Adipocyte (in vitro differentiated cells): ENCODE data around the gene CDH7.
A peak's percentile ranks its signal among the peaks of the same experiment; 100 is the strongest.

Source experiments
- DNase-seq: peaks from one replicate; pipeline ENCODE4 v3.0.0-alpha.2; 2015; ENCODE audit warnings: low read depth
- H3K27me3 ChIP-seq: replicated peaks from 2 replicates; pipeline ENCODE4 v1.7.0; 2013; ENCODE audit warnings: mild to moderate bottlenecking, low read length, moderate library complexity; ENCODE audit not compliant: control insufficient read depth, insufficient read depth
- H3K36me3 ChIP-seq: 2 replicates; pipeline ENCODE4 v1.7.0; 2013; ENCODE audit warnings: low read length, mild to moderate bottlenecking, moderate library complexity; ENCODE audit not compliant: control insufficient read depth, insufficient read depth, severe bottlenecking
- H3K4me1 ChIP-seq: 2 replicates; pipeline ENCODE4 v1.7.0; 2013; ENCODE audit warnings: mild to moderate bottlenecking, low read length, moderate library complexity; ENCODE audit not compliant: control insufficient read depth, insufficient read depth
- H3K4me3 ChIP-seq: 2 replicates; pipeline ENCODE4 v1.7.0; 2013; ENCODE audit warnings: mild to moderate bottlenecking, low read length, moderate library complexity
- H3K9ac ChIP-seq: 2 replicates; pipeline ENCODE4 v1.7.0; 2013; ENCODE audit warnings: mild to moderate bottlenecking, low read length, moderate library complexity
- H3K9me3 ChIP-seq: 2 replicates; pipeline ENCODE4 v1.7.0; 2013; ENCODE audit warnings: mild to moderate bottlenecking, low read length, moderate library complexity; ENCODE audit not compliant: control insufficient read depth

The CDH7 gene

GRCh38 chr18:65750389-65751154, at the start of gene CDH7:
Gene CDH7, plus strand, starts transcription at chr18:65751012. Its CDS starts 11,831 bp downstream, at chr18:65762843.
- Histone ChIP-seq H3K4me1 (no peaks in the 10 kb centered on the region), H3K4me3 (peak within 1 kb of the TSS; percentile 52), H3K9me3 (no peaks in the 10 kb centered on the region), H3K27me3 (peaks cover 26% of the 10 kb centered on the region), H3K36me3 (no peaks in the 10 kb centered on the region), H3K9ac (no peak within 1 kb of the TSS)
- DNase-seq = no peak

GRCh38 chr18:65704046-65704445, 46.8 kb upstream of the CDH7 start:
- no peak for DNase-seq
- Histone ChIP-seq H3K9ac (no peak overlapping the region), H3K27me3 (no peaks in the 10 kb centered on the region), H3K4me1 (no peaks in the 10 kb centered on the region), H3K9me3 (peaks cover 4% of the 10 kb centered on the region), H3K36me3 (no peaks in the 10 kb centered on the region), H3K4me3 (no peak overlapping the region)

GRCh38 chr18:65706646-65707045, 44.2 kb upstream of the CDH7 start:
- Histone ChIP-seq H3K9me3 (peaks cover 4% of the 10 kb centered on the region), H3K4me3 (no peak overlapping the region), H3K36me3 (no peaks in the 10 kb centered on the region), H3K9ac (no peak overlapping the region), H3K4me1 (no peaks in the 10 kb centered on the region), H3K27me3 (no peaks in the 10 kb centered on the region)
- no peak for DNase-seq

- no peaks in the 10 kb centered on the region for H3K9me3 ChIP-seq
- H3K4me3 ChIP-seq = no peak overlapping the region
- no peak overlapping the region for H3K9ac ChIP-seq
- no peaks in the 10 kb centered on the region for H3K27me3 ChIP-seq
- no peak for DNase-seq
- no peaks in the 10 kb centered on the region for H3K4me1 ChIP-seq
- no peaks in the 10 kb centered on the region for H3K36me3 ChIP-seq
Observed at GRCh38 chr18:65711493-65711892, 39.3 kb upstream of the CDH7 start.

- H3K4me3 ChIP-seq = peak overlapping the region; percentile 26
- peak; percentile 0 for DNase-seq
- no peaks in the 10 kb centered on the region for H3K4me1 ChIP-seq
- H3K36me3 ChIP-seq = no peaks in the 10 kb centered on the region
- H3K9me3 ChIP-seq = peaks cover 4% of the 10 kb centered on the region
- no peak overlapping the region for H3K9ac ChIP-seq
- no peaks in the 10 kb centered on the region for H3K27me3 ChIP-seq
Observed at GRCh38 chr18:65721619-65722018, 29.2 kb upstream of the CDH7 start.

GRCh38 chr18:65725251-65726050, 25.4 kb upstream of the CDH7 start:
- Histone ChIP-seq H3K9ac (no peak overlapping the region), H3K9me3 (no peaks in the 10 kb centered on the region), H3K4me1 (no peaks in the 10 kb centered on the region), H3K27me3 (no peaks in the 10 kb centered on the region), H3K36me3 (no peaks in the 10 kb centered on the region), H3K4me3 (no peak overlapping the region)
- DNase-seq = no peak

GRCh38 chr18:65735155-65735554, 15.7 kb upstream of the CDH7 start:
- Histone ChIP-seq H3K4me1 (no peaks in the 10 kb centered on the region), H3K9ac (no peak overlapping the region), H3K9me3 (no peaks in the 10 kb centered on the region), H3K27me3 (no peaks in the 10 kb centered on the region), H3K4me3 (no peak overlapping the region), H3K36me3 (no peaks in the 10 kb centered on the region)
- no peak for DNase-seq

GRCh38 chr18:65737471-65737955, 13.3 kb upstream of the CDH7 start:
- H3K27me3 ChIP-seq = no peaks in the 10 kb centered on the region
- no peaks in the 10 kb centered on the region for H3K9me3 ChIP-seq
- DNase-seq = no peak
- H3K4me3 ChIP-seq = no peak overlapping the region
- H3K9ac ChIP-seq = no peak overlapping the region
- no peaks in the 10 kb centered on the region for H3K4me1 ChIP-seq
- H3K36me3 ChIP-seq = no peaks in the 10 kb centered on the region

GRCh38 chr18:65746936-65747335, 3.9 kb upstream of the CDH7 start:
- no peak for DNase-seq
- no peaks in the 10 kb centered on the region for H3K36me3 ChIP-seq
- no peaks in the 10 kb centered on the region for H3K9me3 ChIP-seq
- H3K4me1 ChIP-seq = no peaks in the 10 kb centered on the region
- no peak overlapping the region for H3K4me3 ChIP-seq
- peaks cover 17% of the 10 kb centered on the region for H3K27me3 ChIP-seq
- H3K9ac ChIP-seq = no peak overlapping the region

GRCh38 chr18:65748321-65748720, 2.5 kb upstream of the CDH7 start:
- H3K27me3 ChIP-seq = peaks cover 26% of the 10 kb centered on the region
- no peak overlapping the region for H3K4me3 ChIP-seq
- H3K4me1 ChIP-seq = no peaks in the 10 kb centered on the region
- H3K9me3 ChIP-seq = no peaks in the 10 kb centered on the region
- no peak overlapping the region for H3K9ac ChIP-seq
- no peak for DNase-seq
- H3K36me3 ChIP-seq = no peaks in the 10 kb centered on the region

- no peak for DNase-seq
- peaks cover 26% of the 10 kb centered on the region for H3K27me3 ChIP-seq
- H3K4me3 ChIP-seq = peak overlapping the region; percentile 52
- H3K4me1 ChIP-seq = no peaks in the 10 kb centered on the region
- no peaks in the 10 kb centered on the region for H3K36me3 ChIP-seq
- no peak overlapping the region for H3K9ac ChIP-seq
- no peaks in the 10 kb centered on the region for H3K9me3 ChIP-seq
Observed at GRCh38 chr18:65749841-65750240, 971 bp upstream of the CDH7 start.
